Left kidney (tissue), 2 donors: ENCODE data around the gene KLF11. TPM values are rescaled to one million over a fixed set of nuclear protein-coding genes. Genes with fewer than 3 reads are reported as not detected.
A peak's percentile ranks its signal among the peaks of the same experiment; 100 is the strongest.

Experiments used
- DNase-seq: peaks from one replicate; pipeline ENCODE4 v3.0.0-alpha.2; 2013
- polyA plus RNA-seq: library from polyadenylated mRNA; unstranded; fragments of 120-200 nt; gene quantifications from one replicate; pipeline ENCODE4 v1.2.1, GENCODE V29; 2013; ENCODE audit not compliant: insufficient read length

The KLF11 gene
- polyA plus RNA-seq, 1 donor: 23.6 TPM

DNA sequence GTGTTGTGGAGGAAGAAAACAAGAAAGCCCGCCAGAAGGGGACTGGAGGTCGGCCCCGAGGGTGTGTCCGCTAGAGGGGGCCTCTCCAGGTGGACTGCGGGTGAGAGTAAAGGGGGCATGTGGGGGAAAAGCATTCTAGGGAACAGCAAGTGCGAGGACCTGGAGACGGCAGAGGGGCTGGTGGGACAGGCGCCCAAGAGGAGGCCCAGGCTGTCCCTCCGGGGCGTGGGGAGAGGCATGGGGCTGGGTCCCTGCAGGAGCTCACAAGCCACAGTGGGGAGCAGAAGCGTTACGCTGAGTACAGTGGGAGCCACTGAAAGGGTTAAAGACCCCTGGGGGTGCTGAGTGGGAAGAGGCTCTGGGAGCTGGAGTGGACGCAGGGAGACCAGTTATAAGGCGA lies 1.6 kb upstream of the KLF11 start:
- DNase-seq: no peak

DNA sequence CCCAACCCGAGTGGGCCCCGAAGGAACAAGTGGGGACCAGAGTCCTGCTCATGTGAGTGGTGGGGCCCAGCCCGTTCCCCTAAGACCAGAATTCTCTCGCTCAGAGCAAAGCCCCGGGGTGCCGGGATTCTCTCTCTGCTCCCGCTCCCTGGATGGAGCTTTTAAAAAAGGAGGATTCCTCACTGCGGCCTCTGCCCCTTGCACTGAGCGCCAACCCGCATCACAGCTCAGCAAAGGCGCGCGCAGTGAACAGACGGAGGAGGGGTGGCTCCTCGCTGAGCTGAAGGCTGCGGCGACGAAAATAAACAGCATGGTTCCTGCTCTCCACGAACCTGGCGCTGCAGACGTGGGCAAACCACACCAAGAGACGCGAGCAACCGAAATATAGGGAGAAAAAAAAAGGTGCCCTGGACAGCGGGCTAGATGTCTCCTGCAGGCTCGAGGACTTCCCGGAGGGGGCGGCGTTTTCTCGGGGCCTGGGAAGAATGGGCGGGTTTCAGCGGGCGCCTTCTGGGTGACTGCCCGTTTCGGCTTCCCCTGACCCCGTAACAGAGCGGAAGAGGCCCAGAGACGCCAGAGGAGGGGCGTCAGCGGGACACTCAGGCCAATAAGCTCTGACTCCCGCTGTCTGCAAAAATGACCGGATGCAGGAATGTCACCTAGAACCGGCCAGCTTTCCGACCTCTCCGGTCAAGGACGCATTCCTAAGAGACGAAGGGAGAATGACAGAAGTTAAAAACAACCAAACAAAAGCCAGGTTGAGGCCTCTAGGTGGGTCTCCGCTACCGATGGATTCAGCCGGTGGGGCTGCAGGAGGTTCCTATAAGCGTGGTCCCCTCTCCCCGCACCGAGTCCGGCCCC lies 819 bp upstream of the KLF11 start:
- DNase-seq: peak; percentile 79

DNA sequence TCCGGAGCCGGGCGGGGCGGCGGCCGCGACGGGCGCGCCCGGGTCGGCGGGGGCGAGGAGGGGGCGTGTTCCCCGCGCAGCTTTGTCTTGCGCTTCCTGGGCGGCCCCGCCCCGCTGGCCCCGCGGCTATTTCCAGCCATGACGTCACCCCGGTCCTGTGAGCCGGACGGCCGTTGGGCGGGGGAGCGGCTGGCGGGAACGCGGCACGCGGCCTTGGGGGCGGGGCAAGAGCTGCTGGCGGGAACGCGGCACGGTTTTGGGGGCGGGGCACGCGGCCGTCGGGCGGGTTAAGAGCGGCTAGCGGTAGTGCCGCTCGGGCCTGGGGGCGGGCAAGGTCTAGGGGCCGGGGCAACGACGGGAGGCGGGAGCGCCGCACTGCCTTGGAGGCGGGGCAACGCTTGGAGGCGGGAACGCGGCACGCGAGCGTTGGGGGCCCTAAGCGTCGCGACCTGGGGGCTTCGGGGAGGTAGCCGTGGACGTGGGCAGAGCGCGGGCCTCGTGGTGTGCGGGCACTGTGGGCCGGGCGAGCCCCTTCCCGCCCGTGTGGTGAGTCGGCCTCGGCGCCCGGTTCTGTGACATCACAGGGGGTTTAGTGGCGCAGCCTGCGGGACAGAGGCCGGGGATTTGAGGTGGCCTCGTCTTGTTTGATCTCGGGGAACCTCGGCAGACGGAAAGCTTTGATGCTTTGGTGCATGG lies 704 bp downstream of the KLF11 start:
- peak; percentile 90 for DNase-seq

DNA sequence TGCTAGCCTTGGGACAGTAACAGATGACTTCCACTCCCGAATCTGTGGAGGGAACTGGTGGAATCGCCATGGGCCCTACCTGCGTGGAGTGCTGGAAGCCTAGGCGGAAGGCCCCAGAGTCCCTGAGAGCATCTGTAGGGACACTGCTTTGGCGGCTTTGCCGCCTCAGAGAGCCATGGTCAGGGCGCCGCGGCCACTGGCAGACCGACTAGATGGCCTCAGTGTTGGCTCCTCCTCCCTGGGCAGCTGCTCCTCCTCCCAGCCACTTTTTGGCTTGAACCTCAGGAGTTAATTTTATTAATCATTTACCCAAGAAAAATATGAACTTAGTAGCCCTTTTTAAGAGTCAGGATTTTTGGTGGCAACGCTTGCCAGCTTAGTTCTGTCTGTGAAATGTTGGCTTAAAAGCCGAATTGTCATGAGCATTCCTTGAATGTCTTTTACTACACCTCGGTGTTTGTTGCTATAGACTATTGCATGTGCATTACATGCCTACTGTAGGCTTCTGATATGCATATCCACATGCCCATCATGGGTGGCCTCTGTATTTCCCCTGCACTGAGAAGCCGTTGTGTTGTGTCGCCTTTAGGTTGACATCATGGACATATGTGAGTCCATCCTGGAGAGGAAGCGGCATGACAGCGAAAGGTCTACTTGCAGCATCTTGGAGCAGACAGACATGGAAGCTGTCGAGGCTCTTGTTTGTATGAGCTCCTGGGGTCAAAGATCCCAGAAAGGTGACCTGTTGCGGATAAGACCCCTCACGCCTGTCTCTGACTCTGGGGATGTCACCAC lies 2.4 kb downstream of the KLF11 start:
- no peak for DNase-seq

DNA sequence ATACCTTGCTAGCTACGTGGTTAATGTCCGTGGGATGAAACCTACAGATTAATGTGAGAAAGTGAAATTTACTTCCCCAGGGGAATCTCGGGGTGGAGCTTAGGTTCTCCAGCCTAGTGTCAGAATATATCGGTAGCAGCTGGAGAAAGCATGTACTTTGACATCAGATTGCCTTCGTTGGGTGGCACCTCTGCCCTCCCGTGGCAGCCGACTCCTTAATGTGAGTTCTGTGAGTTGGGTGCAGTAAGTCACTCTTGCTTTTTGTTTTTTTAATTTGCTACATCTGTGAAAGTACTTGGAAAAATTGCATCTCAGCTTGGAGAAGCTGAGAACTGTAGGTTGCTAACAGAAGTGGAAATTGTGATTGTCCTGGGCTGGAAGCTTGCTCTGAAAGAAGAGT lies 3.6 kb downstream of the KLF11 start:
- DNase-seq: no peak

DNA sequence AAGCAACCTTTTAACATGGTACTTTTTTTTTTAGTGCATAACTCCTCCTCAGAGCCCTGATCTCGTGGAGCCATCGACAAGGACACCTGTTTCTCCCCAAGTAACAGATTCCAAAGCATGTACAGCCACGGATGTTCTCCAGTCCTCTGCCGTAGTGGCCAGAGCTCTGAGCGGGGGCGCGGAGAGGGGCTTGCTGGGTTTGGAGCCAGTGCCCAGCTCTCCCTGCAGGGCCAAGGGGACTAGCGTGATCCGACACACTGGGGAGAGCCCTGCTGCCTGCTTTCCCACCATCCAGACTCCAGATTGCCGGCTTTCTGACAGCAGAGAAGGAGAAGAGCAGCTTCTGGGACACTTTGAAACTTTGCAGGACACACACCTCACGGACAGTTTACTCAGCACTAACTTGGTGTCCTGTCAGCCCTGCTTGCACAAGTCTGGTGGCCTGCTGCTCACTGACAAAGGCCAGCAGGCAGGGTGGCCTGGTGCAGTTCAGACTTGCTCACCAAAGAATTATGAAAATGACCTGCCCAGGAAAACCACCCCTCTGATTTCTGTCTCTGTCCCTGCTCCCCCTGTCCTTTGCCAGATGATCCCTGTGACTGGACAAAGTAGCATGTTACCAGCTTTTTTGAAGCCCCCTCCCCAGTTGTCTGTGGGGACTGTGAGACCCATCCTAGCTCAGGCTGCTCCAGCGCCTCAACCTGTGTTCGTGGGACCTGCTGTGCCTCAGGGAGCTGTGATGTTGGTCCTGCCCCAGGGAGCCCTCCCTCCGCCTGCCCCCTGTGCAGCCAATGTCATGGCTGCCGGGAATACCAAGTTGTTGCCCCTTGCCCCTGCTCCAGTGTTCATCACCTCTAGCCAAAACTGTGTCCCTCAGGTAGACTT lies 4.5 kb downstream of the KLF11 start:
- no peak for DNase-seq

DNA sequence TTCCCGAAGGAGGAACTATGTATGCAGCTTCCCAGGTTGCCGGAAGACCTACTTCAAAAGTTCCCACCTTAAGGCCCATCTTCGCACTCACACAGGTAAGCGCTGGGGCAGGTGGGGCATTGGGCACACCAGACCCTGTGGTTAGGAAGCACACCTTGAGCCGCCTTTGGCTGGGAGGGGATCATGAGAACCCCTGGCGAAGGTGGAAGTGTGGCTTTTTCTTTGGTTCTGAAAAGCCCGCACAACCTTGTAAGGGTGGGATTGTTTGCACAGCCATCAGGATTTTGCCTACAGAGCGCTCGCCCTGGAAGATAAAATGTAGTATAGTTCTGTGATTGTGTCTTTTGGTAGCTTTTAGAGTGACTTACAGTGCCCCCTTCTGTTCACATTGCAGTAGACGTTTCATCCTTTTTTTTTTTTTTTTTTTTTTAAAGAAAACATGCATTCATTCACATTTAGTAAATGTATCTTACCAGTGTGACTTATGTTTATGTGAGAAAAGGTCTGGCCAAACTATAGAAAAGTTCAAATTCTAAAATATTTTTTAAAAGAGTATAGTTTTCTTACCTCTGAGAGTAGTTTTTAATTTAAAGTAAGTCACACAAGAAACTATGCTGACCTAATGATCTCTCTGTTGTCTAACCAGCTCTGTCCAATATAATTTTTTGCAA lies 5.3 kb downstream of the KLF11 start:
- no peak for DNase-seq

DNA sequence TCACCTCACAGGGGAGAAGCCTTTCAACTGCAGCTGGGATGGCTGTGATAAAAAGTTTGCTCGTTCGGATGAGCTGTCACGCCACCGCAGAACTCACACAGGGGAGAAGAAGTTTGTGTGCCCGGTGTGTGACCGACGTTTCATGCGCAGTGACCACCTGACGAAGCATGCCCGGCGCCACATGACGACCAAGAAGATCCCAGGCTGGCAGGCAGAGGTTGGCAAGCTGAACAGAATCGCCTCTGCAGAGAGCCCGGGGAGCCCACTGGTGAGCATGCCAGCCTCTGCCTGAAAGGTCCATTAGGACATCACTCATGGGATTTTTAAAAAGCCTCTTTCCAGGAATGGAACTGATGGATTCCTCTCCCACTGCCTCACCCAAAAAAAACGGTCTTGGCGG lies 8.9 kb downstream of the KLF11 start:
- DNase-seq: no peak

DNA sequence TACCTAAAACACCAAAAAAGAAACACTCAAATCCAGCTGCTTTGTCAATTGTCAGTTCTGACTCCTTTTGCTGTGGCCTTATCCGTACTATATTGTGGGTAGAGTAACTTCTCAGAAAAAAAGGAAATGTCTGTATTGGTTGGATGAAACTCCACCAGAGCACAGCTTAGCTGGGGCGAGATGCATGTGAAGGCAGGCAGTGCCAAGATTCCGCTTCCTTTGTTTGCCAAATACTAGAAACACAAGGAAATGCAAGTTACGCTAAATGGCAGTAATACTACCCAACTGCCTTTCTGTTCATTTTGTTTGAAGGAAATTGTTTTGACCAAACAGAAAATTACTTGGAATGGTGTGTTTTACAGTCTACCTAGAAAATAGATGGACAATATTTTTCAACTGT lies 10.0 kb downstream of the KLF11 start:
- DNase-seq: no peak

DNA sequence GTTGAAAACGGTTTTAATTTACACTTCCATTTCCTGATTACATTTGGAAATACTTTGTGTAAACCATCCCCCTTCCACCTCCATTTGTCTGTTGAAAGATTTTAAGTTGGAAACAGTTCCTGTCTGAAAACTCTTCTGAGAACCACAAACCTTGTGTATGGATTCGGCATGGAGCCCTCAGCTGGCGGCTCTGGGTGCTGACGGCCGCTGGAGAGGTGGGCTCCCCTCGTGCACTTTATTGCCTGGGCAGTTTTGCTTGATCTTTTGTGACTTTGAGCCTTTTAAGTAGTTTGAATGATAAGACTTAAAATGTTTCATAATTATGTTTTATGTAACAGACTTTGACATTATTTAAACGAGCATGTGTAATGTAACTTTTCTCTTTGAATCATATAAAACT lies 11.1 kb downstream of the KLF11 start:
- no peak for DNase-seq

DNA sequence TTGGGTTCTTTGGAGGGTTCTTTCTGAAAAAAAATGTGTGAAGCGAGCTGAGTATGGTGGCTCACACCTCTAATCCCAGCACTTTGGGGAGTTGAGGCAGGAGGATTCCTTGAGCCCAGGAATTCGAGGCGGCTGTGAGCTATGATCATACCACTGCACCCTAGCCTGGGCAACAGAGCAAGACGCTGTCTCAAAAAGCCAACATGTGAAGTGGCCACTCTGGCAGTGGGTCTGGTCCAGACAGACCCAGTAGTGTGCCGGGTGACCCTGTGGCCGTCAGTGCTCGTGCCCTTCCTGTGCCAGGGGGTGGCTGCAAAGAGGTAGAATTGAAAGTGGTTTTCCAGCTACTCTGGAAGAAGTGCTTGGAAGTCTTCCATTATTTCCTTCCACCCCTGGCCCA lies 11.6 kb downstream of the KLF11 start:
- no peak for DNase-seq

DNA sequence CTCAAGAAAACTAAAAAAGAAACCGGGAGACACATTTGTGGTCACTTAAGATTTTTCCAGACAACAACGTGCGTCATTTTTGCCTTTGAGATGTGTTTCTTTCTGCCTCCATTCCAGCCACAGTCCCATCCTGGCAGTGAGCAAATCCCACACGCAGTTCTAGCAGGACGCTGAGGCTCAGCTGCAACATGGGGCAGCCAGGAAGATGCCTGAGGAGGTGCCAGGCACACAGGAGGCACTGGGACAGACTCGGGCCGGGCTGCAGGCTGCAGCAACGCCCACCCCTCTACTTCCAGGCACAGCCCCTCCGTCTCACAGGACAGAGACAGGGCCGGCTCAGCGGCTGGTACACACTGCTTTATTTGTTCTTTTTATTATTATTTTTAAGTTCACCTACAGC lies 13.1 kb downstream of the KLF11 start:
- DNase-seq: no peak

DNA sequence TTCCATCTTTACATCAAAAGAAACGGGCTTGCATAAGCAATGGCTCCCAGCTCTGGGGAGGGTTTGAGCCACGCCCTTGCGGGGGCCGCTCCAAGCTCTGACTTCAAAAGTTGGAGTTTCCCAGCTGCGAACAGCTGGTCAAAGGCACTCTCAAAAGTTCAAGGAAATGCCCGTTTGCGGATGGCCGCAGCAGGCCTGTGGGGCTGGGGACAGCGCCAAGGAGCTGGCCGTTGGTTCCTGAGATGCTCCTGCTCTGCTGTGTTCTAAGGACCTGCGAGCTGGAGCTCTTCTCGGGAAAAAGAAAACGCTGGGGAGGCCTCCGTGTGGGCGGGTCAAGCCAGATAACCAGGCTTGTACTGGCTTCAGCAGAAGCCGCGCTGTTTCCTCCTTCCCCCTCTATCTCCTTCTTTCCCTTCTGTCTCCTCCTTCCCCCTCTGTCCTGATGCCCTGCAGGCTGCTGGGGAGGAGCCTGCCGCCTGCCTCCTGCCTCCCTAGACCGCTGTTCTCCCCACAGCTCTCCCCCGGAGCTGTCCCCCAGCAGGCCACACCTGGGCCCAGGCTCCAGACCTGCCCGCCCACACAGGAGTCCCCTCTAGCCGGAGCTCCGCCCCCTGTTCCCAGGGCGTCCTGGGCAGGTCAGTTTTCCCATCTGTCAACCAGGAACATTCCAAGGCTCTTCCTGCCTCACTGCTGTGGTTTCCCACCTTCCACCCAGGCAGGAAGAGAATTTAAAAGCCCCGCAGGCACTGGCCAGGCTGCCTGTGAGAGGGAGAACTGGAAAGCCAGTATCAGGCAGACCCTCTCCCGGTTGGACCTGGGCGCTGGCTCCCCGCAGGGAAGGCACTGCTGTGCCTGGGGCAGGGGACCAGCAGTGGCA lies 14.1 kb downstream of the KLF11 start:
- peak; percentile 85 for DNase-seq

DNA sequence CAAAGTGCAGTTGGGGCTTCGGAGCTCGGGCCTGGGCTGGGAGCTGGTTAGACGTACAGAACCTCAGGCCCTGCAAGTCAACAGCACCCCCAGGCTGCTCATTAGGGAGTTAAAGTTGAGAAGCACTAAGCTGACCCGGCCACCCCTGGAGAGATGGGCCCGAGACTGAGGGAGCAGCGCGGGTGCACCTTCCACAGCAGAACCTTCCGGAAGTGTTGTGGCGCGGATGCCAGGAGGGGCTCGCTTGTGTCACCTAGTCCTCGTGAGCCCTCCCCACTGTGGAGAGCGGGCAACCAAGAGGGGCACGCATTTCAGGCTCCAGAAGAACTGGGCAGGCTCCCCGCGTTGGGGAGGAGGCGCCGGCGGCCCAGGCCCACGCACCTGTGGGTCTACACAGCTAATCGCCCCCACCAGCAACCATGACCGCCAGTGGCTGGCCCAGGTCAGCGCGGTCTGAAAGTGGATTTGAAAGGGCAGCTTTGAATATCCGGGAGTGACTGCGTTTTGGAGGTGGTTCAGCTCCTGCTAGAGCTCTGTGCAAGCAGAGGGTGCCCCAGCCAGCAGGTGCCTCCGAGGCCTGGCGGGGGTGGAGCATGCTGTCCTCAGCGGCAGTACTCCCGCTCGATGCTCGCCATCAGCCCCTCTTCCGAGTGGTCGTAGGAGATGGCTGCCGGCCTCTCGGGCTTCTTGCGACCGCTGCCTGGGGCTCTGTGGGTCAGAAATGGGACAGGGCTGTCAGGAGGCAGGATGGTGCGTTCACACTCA lies 15.1 kb downstream of the KLF11 start:
- no peak for DNase-seq

DNA sequence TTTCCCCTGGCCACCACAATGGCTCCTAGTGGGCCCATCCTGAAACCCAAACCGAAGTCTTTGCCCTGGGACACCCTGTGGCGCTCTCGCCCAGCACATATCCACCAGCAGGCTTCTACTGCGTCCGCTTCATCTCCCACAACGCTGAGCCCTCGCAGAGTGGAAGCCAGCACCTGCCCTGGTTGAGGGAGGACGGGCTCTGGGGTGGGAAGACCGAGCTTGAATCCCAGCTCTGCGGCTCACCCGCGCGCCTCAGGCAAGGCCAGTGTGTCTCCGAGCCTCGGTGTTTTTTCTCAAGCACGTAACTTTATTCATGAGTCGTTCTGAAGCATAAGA lies 15.6 kb downstream of the KLF11 start:
- no peak for DNase-seq

DNA sequence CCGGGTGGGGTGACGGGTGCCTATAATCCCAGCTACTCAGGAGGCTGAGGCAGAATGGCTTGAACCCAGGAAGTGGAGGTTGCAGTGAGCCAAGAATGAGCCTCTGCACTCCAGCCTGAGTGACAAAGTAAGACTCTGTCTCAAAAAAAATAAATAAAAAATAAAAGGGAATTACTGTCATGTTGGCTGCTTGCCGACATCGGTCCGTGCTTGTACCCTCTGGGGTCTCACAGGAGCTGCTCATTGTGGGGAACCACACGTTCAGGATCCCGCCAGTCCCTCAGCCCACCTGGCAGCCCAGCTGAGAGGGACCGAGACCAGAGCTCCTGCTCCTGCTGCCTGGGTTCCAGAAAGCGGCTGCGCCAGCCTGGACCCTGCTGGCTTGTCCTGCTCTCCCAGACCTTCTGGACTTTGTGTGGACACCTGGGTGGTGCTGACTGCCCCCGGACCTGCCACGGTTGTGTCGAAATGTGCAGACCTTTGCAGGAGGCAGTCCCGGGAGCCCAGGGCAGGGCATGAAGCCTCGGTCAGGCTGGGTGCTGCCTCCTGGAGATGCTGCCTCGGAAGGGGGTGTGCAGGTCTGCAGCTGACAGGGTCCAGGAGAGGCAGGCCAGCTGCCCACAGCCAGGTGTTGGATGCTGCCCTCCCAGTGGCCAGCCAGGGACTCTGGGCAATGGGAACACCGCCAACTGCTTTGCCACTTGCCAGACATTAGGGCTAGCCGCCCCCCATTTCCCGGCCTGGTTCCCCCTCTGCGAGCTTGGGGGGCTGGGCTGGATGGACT lies 16.4 kb downstream of the KLF11 start:
- no peak for DNase-seq

DNA sequence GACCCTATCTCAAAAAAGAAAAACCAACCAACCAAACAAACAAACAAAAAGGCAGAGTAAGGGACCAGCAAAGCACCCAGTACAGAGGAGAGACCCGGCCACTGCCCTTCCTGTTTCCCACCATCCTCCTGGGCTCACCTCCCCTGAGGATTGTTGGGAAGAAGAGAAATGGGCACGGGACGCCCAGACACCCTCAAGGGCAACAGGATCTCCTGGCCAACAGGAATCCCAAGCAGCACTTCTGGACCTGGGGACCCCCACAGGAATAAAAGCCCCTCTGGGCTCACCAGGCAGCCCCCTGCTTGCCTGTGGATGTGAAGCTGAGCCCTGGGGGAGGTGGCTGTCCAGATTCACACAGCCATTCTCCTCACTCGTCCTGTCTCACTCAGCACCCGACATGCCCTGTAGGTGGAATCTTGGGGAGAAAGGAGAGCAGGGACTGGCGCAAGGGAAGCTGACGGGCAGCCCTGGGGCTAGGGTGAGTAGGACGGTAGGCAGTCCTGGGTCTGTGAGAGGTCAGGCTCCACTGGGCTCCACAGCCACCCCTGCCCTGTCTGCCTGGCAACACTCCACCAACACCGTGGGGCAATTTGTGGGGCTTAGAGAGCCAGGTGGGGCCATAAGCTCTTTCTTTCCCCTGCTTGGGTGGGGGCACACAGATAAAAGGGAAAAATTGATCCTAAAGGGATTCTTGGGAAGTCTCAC lies 18.0 kb downstream of the KLF11 start:
- no peak for DNase-seq

DNA sequence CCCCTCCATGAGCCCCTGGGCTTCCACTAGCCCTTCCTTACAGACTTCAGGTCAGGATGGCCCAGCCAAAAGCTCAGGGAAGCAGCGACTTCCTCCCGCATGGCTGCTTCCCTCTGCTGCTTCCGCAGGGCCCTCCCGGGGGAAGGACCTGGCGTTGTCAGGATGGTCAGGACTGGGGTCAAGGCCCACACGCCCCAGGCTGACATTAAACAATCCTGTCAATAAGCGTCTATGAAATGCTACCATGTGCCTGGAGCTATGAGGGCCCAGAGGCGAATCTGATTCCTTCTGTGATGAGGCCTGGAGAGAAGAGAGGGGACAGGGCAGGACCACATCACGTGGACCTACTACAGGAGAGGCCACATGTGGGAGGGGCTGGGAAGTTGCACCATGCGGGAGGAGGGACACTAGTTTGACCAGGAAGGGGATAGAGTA lies 19.6 kb downstream of the KLF11 start:
- no peak for DNase-seq
